Neuronal stem cell (in vitro differentiated cells): ENCODE measurements around the gene KCNIP4.

Experiments used
- DNase-seq: peaks from one replicate; pipeline ENCODE4 v3.0.0-alpha.2; 2013; ENCODE audit warnings: low spot score
- H2AFZ ChIP-seq: one replicate; pipeline ENCODE4 v1.6.1; 2013; ENCODE audit warnings: mild to moderate bottlenecking, low read length, inconsistent platforms
- H2AK5ac ChIP-seq: 2 replicates; pipeline ENCODE4 v1.6.1; 2013; ENCODE audit warnings: low read depth, mild to moderate bottlenecking, inconsistent platforms, low read length, moderate library complexity, mixed read lengths
- H2BK120ac ChIP-seq: 2 replicates; pipeline ENCODE4 v1.6.1; 2013; ENCODE audit warnings: low read depth, mild to moderate bottlenecking, inconsistent platforms, low read length, moderate library complexity, mixed read lengths
- H2BK12ac ChIP-seq: one replicate; pipeline ENCODE4 v1.6.1; 2013; ENCODE audit warnings: low read length, inconsistent platforms
- H2BK15ac ChIP-seq: 2 replicates; pipeline ENCODE4 v1.6.1; 2013; ENCODE audit warnings: mild to moderate bottlenecking, low read length, inconsistent platforms, mixed read lengths
- H2BK5ac ChIP-seq: one replicate; pipeline ENCODE4 v1.6.1; 2013; ENCODE audit warnings: inconsistent platforms, mild to moderate bottlenecking, low read length, moderate library complexity
- H3K14ac ChIP-seq: one replicate; pipeline ENCODE4 v1.6.1; 2013; ENCODE audit warnings: low read length, inconsistent platforms
- H3K18ac ChIP-seq: 2 replicates; pipeline ENCODE4 v1.6.1; 2013; ENCODE audit warnings: low read length, inconsistent platforms
- H3K23ac ChIP-seq: 2 replicates; pipeline ENCODE4 v1.6.1; 2013; ENCODE audit warnings: low read depth, mild to moderate bottlenecking, mixed read lengths, low read length, inconsistent platforms; ENCODE audit not compliant: poor library complexity
- H3K27ac ChIP-seq: replicated peaks from 3 replicates; pipeline ENCODE4 v1.5.1; 2013; ENCODE audit warnings: low read length, inconsistent platforms
- H3K27me3 ChIP-seq, 3 experiments: 2 replicates each; pipeline ENCODE4 v1.6.1; 2013; ENCODE audit warnings: low read length in 3 of 3, mild to moderate bottlenecking in 2 of 3, inconsistent platforms in 1 of 3, low read depth in 1 of 3, mixed read lengths in 1 of 3, moderate library complexity in 1 of 3; ENCODE audit not compliant: control insufficient read depth in 3 of 3, insufficient read depth in 3 of 3
- H3K36me3 ChIP-seq, 2 donors: replicated peaks in 1 of 2; 2 replicates each; pipeline ENCODE4 v1.6.1; 2013; ENCODE audit warnings: low read length in 2 of 2; ENCODE audit not compliant: control insufficient read depth in 2 of 2, insufficient read depth in 2 of 2
- H3K4ac ChIP-seq: 2 replicates; pipeline ENCODE4 v1.6.1; 2013; ENCODE audit warnings: inconsistent platforms, mild to moderate bottlenecking, low read length, moderate library complexity
- H3K4me1 ChIP-seq, 2 donors: 1 replicate in 1 of 2; 2 replicates in 1 of 2; pipeline ENCODE4 v1.6.1; 2013; ENCODE audit warnings: low read length in 2 of 2, low read depth in 1 of 2; ENCODE audit not compliant: control insufficient read depth in 2 of 2, insufficient read depth in 1 of 2
- H3K4me2 ChIP-seq: one replicate; pipeline ENCODE4 v1.6.1; 2013; ENCODE audit warnings: mild to moderate bottlenecking, low read length, inconsistent platforms; ENCODE audit not compliant: insufficient read depth, poor library complexity, severe bottlenecking
- H3K4me3 ChIP-seq, 2 donors: 2 replicates each; pipeline ENCODE4 v1.5.1; 2013; ENCODE audit warnings: low read length in 2 of 2, mild to moderate bottlenecking in 2 of 2, inconsistent platforms in 1 of 2, moderate library complexity in 1 of 2
- H3K79me1 ChIP-seq: one replicate; pipeline ENCODE4 v1.6.1; 2013; ENCODE audit warnings: low read depth, mild to moderate bottlenecking, inconsistent platforms, low read length, moderate library complexity
- H3K9ac ChIP-seq: one replicate; pipeline ENCODE4 v1.6.1; 2013; ENCODE audit warnings: mild to moderate bottlenecking, low read depth, low read length, inconsistent platforms; ENCODE audit not compliant: poor library complexity
- H3K9me3 ChIP-seq, 2 donors: replicated peaks in 1 of 2; 2 replicates each; pipeline versions ENCODE3 to v1.6.1; 2013; ENCODE audit warnings: low read length in 2 of 2, mild to moderate bottlenecking in 2 of 2, inconsistent platforms in 1 of 2, low read depth in 1 of 2, mixed read lengths in 1 of 2, moderate library complexity in 1 of 2; ENCODE audit not compliant: control insufficient read depth in 2 of 2, insufficient read depth in 1 of 2
- H4K8ac ChIP-seq: one replicate; pipeline ENCODE4 v1.6.1; 2013; ENCODE audit warnings: low read depth, mild to moderate bottlenecking, inconsistent platforms, low read length, moderate library complexity
- H4K91ac ChIP-seq: one replicate; pipeline ENCODE4 v1.6.1; 2013; ENCODE audit warnings: low read length, low read depth, mild to moderate bottlenecking, inconsistent platforms; ENCODE audit not compliant: poor library complexity
- WGBS, 2 donors: extraction: QIAGEN DNeasy Blood & Tissue Kit; methylation state at CpG; one replicate each; pipeline ENCODE4 v1.1.7; 2013; ENCODE audit warnings: missing lambda C conversion rate in 2 of 2, mixed read lengths in 1 of 2; ENCODE audit not compliant: insufficient read length in 2 of 2, insufficient replicate concordance in 1 of 2; ENCODE audit errors: extremely low coverage in 2 of 2; 5-methylcytosine and 5-hydroxymethylcytosine counted together

The KCNIP4 gene

GRCh38 chr4:21885241-21885640, 63.3 kb downstream of the KCNIP4 start:
- DNase-seq = no peak
- H3K4me3 ChIP-seq = no peak overlapping the region

DNA sequence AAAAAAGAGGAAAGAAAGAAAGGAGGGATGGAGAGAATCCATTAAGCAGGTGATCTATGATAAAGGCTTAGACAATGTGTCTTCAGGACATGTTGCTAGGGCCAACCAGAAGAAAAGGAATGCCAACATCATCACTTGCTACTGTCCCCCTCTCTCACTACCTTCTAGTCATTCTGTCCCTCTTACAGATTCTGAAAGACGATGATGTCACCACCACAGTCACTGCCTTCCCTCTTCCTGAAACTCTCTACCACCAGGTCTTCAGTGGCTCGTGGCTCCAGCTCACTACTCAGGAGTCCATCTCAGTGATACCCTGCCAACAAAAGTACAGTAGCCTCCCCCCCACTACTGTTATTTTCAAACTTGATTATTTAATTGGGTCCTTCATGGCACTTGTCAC, 64.0 kb downstream of the KCNIP4 start:
- no peak overlapping the region for H2BK12ac ChIP-seq
- no peak overlapping the region for H2AFZ ChIP-seq
- DNase-seq = no peak
- no peak overlapping the region for H3K14ac ChIP-seq
- H2BK5ac ChIP-seq = no peak overlapping the region
- no CpG with 5 or more reads among the region's 2 CpGs for WGBS, 2 donors
- no peak overlapping the region for H3K23ac ChIP-seq
- no peak overlapping the region for H3K4me3 ChIP-seq
- H4K8ac ChIP-seq = no peak overlapping the region
- H2BK120ac ChIP-seq = no peak overlapping the region
- no peaks in the 10 kb centered on the region for H3K4me1 ChIP-seq
- H2BK15ac ChIP-seq = no peak overlapping the region
- H3K18ac ChIP-seq = no peak overlapping the region
- no peaks in the 10 kb centered on the region for H3K36me3 ChIP-seq
- no peak overlapping the region for H3K9ac ChIP-seq
- H3K4me2 ChIP-seq = no peak overlapping the region
- no peak overlapping the region for H3K4ac ChIP-seq
- no peaks in the 10 kb centered on the region for H3K27me3 ChIP-seq
- H3K27ac ChIP-seq = no peak overlapping the region
- no peak overlapping the region for H2AK5ac ChIP-seq
- no peak overlapping the region for H4K91ac ChIP-seq
- no peaks in the 10 kb centered on the region for H3K79me1 ChIP-seq
- no peaks in the 10 kb centered on the region for H3K9me3 ChIP-seq

More at GRCh38 chr4:21885241-21885640, 63.3 kb downstream of the KCNIP4 start:
- Histone ChIP-seq H3K14ac (no peak overlapping the region), H2BK5ac (no peak overlapping the region), H4K8ac (no peak overlapping the region), H3K79me1 (no peaks in the 10 kb centered on the region), H3K27me3 (no peaks in the 10 kb centered on the region), H3K18ac (no peak overlapping the region), H3K27ac (no peak overlapping the region), H3K9me3 (no peaks in the 10 kb centered on the region), H3K4me1 (no peaks in the 10 kb centered on the region), H2AFZ (no peak overlapping the region), H3K4ac (no peak overlapping the region), H3K4me2 (no peak overlapping the region), H4K91ac (no peak overlapping the region), H2AK5ac (no peak overlapping the region), H3K23ac (no peak overlapping the region), H3K9ac (no peak overlapping the region), H2BK120ac (no peak overlapping the region), H3K36me3 (no peaks in the 10 kb centered on the region), H2BK12ac (no peak overlapping the region), H2BK15ac (no peak overlapping the region)
- no CpG with 5 or more reads among the region's 2 CpGs for WGBS, 2 donors

DNA sequence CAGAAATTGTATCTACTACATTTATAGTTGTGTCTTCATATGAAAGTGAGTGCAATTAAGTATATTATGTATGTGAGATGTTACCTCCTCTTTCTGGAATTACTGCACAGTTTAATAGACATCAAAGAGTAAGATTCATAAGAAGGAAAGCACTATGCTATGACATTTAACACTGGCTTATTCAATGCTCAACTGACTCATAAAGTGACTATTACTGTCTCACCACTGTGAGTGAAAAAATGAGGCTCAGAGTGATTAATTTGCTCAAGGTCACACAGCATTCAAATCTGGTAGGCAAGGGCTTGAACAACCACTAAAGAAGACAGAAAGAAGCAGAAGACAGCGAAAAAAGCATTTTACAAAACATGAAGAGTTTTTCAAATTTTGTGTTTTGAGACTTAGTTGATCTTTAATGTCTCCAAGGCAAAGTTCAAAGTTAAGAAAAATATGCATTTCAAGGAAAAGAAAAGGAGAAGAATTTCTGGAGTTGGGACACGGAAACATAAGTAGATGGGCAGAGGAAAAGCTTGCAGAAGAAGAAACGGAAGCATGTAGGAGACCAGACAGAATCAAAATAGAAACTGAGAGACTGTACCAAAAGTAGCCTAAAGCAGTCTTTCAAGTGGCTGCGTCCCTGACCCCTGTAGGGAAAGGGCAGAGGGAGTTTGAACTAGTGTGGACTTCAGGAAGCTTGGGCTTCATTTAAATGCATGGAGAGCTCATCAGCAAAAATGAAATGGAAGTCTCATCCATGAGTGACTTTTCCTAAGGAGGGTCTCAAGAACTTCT, 66.3 kb downstream of the KCNIP4 start:
- Histone ChIP-seq H4K8ac (no peak overlapping the region), H3K36me3 (no peaks in the 10 kb centered on the region), H2BK120ac (no peak overlapping the region), H2BK15ac (no peak overlapping the region), H3K23ac (no peak overlapping the region), H3K79me1 (no peaks in the 10 kb centered on the region), H3K18ac (no peak overlapping the region), H3K4ac (no peak overlapping the region), H4K91ac (no peak overlapping the region), H2BK5ac (no peak overlapping the region), H3K27ac (no peak overlapping the region), H2BK12ac (no peak overlapping the region), H3K4me3 (no peak overlapping the region), H3K4me2 (no peak overlapping the region), H3K27me3 (no peaks in the 10 kb centered on the region), H3K4me1 (no peaks in the 10 kb centered on the region), H2AK5ac (no peak overlapping the region), H3K9me3 (no peaks in the 10 kb centered on the region), H2AFZ (no peak overlapping the region), H3K14ac (no peak overlapping the region), H3K9ac (no peak overlapping the region)
- DNase-seq = no peak
- no CpG with 5 or more reads among the region's 4 CpGs for WGBS, 2 donors

DNA sequence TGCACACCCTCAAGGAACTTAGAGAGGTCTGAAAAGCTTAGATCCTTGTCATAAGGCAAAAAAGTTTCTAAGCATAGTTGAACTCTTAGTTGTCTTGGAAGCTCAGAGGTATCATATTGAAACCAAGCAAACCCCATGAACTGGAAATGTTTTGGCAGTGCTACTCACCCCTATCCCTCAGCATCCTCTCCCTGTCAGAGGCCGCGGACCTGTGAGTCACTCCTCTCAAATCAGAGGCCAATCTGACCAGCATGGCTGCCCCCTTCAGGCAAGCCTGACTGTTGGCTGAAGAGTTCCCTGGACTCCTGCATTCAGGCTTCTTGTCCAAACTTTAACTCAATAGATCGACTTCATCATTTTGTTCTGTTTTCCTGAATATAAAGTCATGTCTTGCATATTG, 69.4 kb downstream of the KCNIP4 start:
- H3K4me3 ChIP-seq = no peak overlapping the region
- H4K8ac ChIP-seq = no peak overlapping the region
- DNase-seq = no peak

More for the DNA sequence above, 69.4 kb downstream of the KCNIP4 start:
- Histone ChIP-seq H3K9ac (no peak overlapping the region), H3K18ac (no peak overlapping the region), H3K27ac (no peak overlapping the region), H3K4ac (no peak overlapping the region), H2BK15ac (no peak overlapping the region), H2BK12ac (no peak overlapping the region), H2AFZ (no peak overlapping the region), H3K79me1 (no peaks in the 10 kb centered on the region), H2BK5ac (no peak overlapping the region), H3K4me2 (no peak overlapping the region), H3K9me3 (no peaks in the 10 kb centered on the region), H3K23ac (no peak overlapping the region), H2AK5ac (no peak overlapping the region), H3K27me3 (no peaks in the 10 kb centered on the region), H4K91ac (no peak overlapping the region), H3K36me3 (no peaks in the 10 kb centered on the region), H2BK120ac (no peak overlapping the region), H3K14ac (no peak overlapping the region), H3K4me1 (no peaks in the 10 kb centered on the region)
- no CpG with 5 or more reads among the region's 3 CpGs for WGBS, 2 donors
